Stimulated activated CD8-positive, alpha-beta memory T cell treated with anti-CD3 and anti-CD28 coated beads, Interleukin-7, amount 100 ng/mL, for 4 hours (primary cell): ENCODE data around the gene RABIF.
"Not testable (repeated sequence)": the region's sequence is repeated elsewhere in the genome, so short reads cannot be mapped to it uniquely, and the experiment has no call there.

ENCODE experiments used
- DNase-seq, 2 donors: peaks; one replicate each; pipeline ENCODE4 v3.0.0-alpha.2; 2020; ENCODE audit warnings: low read depth in 2 of 2

RABIF gene

GRCh38 chr1:202834771-202835547 is 54.0 kb downstream of the RABIF start:
- DNase-seq, result no peak

GRCh38 chr1:202831906-202832305 is 57.0 kb downstream of the RABIF start:
- no peak for DNase-seq

DNA sequence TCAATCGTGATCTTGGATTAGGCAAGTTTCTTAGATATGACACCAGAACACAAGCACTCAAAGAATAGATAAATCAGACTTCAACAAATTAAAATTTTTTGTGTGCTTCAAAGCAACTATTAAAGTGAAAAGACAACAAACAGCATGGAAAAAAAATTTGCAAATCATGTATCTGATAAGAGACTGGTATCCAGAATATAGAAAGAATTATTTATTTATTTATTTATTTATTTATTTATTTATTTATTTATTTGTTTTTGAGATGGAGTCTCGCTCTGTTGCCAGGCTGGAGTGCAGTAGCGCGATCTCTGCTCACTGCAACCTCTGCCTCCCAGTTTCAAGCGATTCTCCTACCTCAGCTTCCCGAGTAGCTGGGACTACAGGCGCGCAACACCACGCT is 59.7 kb downstream of the RABIF start:
- not testable (repeated sequence) for DNase-seq
